ENCODE data around the gene DUSP5. TPM values are rescaled to one million over a fixed set of nuclear protein-coding genes. Genes with fewer than 3 reads are reported as not detected.
"Not testable (repeated sequence)": the region's sequence is repeated elsewhere in the genome, so short reads cannot be mapped to it uniquely, and the experiment has no call there.

The DUSP5 gene
- total and polyA plus RNA-seq, 5 donors from 2014 or later = 1.3 to 142 (median 3.1) TPM

DNA sequence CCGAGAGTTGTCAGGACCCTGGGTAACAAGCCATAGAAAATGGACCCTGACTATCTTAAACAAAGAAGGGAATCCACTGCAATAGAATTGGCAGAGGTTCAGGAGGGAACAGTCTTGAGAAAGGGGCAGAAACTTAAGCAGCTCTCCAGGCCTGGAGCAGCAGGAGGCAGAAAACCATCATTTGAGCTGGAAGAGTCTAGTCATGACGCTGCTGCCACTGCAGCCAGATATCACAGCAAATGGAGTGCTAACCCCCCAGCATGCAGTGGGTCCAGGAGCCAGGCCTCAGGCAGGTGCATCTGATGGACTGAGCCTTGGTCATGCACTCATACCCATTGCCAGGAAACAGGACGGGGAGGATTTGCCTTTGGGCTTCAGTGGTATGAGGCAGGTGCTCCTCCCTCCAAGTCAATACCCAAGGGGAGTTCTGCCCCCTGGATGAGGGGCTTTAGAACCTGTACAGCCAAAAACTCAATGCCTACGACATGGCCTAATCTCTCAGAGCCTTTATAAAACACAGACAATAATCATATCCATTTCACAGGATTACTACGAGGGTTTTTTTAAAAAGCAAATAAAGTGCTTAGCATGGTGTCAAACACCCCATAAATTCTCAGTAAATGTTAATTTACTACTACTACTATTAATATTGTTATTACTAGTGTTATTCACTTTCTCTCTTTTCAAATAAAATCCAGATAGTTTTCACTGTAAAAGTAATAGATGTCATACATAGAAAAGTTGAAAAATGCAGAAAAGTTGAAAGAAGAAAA, 30.7 kb downstream of the DUSP5 start:
- Mint-ChIP-seq H3K9me3 (no peaks in the 10 kb centered on the region), H3K27me3 (peaks cover 6% of the 10 kb centered on the region), H3K27ac (peak overlapping the region in 2 of 3 donors; percentile 15 to 32), H3K4me3 (peak overlapping the region in 2 of 4 donors; percentile 19 to 44), H3K4me1 (peaks cover 12 to 28% (median 18%) of the 10 kb centered on the region in 4 donors), H3K36me3 (no peaks in the 10 kb centered on the region)
- DNase-seq (no peak), ATAC-seq (ENCODE audit: low read depth in 2 of 2) (no peak)
- peaks cover 22% of the 10 kb centered on the region for H3K4me1 ChIP-seq (ENCODE audit: control insufficient read depth, insufficient read depth, low read length, poor library complexity, severe bottlenecking)
- H3K4me3 ChIP-seq (ENCODE audit: low read depth, low read length) = no peak overlapping the region
- no peaks in the 10 kb centered on the region for H3K36me3 ChIP-seq (ENCODE audit: control insufficient read depth, insufficient read depth, low read length)
- H3K9me3 ChIP-seq (ENCODE audit: control insufficient read depth in 2 of 2, low read length in 2 of 2) = no peaks in the 10 kb centered on the region
- H3K27me3 ChIP-seq (ENCODE audit: control insufficient read depth, insufficient read depth, low read length) = no peaks in the 10 kb centered on the region
- no peak overlapping the region for H3K27ac ChIP-seq (ENCODE audit: insufficient read depth, low read length, poor library complexity, severe bottlenecking)

DNA sequence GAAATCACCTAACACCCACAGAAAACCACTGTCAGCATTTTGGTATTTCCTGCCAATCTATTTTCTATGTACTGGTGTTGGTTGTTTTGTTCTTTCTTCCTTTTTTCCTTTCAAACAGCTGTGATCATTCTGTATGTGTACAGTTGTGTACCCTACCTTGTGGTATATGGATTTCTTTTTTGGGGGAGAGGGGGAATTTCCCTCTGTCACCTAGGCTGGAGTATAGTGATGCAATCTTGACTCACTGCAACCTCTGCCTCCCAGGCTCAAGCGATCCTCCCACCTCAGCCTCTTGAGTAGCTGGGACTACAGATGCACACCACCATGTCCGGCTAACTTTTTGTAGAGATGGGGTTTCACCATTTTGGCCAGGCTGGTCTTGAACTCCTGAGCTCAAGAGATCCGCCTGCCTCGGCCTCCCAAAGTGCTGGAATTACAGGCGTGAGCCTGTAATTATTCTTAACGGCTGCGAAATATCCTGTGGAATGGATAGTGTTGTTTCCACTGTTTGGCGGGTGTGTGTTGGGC, 31.4 kb downstream of the DUSP5 start:
- peaks cover 22% of the 10 kb centered on the region for H3K4me1 ChIP-seq (ENCODE audit: control insufficient read depth, insufficient read depth, low read length, poor library complexity, severe bottlenecking)
- Mint-ChIP-seq H3K4me3 (peak overlapping the region in 3 of 4 donors; percentile 19 to 46 (median 44)), H3K4me1 (peaks cover 11 to 28% (median 16%) of the 10 kb centered on the region in 4 donors), H3K27ac (peak overlapping the region in 2 of 3 donors; percentile 15 to 69)
- not testable (repeated sequence) for H3K9me3 Mint-ChIP-seq; H3K27me3 Mint-ChIP-seq; H3K9me3 ChIP-seq (ENCODE audit: control insufficient read depth in 2 of 2, low read length in 2 of 2); H3K36me3 Mint-ChIP-seq; H3K4me3 ChIP-seq (ENCODE audit: low read depth, low read length); H3K27me3 ChIP-seq (ENCODE audit: control insufficient read depth, insufficient read depth, low read length); H3K36me3 ChIP-seq (ENCODE audit: control insufficient read depth, insufficient read depth, low read length); H3K27ac ChIP-seq (ENCODE audit: insufficient read depth, low read length, poor library complexity, severe bottlenecking)
- peak in 1 of 2 donors; percentile 42 for ATAC-seq (ENCODE audit: low read depth in 2 of 2)
- peak in 1 of 3 donors; percentile 54 for DNase-seq

DNA sequence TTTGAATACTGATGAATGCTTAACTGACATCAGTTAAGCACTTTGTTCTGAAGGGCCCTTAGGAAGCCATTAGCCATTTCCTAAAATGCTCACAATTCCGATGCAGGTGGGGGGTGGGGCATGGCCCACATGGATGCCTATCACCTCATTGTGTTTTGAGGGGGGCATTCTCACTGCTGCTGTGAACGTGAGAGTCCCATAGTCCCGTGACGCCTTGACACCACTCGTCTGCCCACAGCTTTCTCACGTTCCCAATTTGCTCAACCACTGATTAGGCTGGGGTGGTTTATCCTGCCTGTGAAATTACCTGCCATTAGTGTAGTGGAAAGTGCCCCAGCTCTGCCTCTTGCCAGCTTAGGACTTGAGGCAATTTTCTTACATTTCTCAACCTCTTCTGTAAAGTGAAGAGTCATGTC, 31.9 kb downstream of the DUSP5 start:
- Mint-ChIP-seq H3K27me3 (peaks cover 9% of the 10 kb centered on the region), H3K4me3 (peak overlapping the region in 3 of 4 donors; percentile 11 to 49 (median 19)), H3K27ac (peak overlapping the region in 1 of 3 donors; percentile 69), H3K9me3 (no peaks in the 10 kb centered on the region), H3K4me1 (peaks cover 13 to 31% (median 21%) of the 10 kb centered on the region in 4 donors), H3K36me3 (no peaks in the 10 kb centered on the region)
- H3K4me3 ChIP-seq (ENCODE audit: low read depth, low read length) = peak overlapping the region; percentile 40
- DNase-seq = no peak
- peaks cover 22% of the 10 kb centered on the region for H3K4me1 ChIP-seq (ENCODE audit: control insufficient read depth, insufficient read depth, low read length, poor library complexity, severe bottlenecking)
- H3K27me3 ChIP-seq (ENCODE audit: control insufficient read depth, insufficient read depth, low read length) = no peaks in the 10 kb centered on the region
- no peak for ATAC-seq (ENCODE audit: low read depth in 2 of 2)
- no peaks in the 10 kb centered on the region for H3K36me3 ChIP-seq (ENCODE audit: control insufficient read depth, insufficient read depth, low read length)
- H3K27ac ChIP-seq (ENCODE audit: insufficient read depth, low read length, poor library complexity, severe bottlenecking) = no peak overlapping the region
- no peaks in the 10 kb centered on the region for H3K9me3 ChIP-seq (ENCODE audit: control insufficient read depth in 2 of 2, low read length in 2 of 2)

DNA sequence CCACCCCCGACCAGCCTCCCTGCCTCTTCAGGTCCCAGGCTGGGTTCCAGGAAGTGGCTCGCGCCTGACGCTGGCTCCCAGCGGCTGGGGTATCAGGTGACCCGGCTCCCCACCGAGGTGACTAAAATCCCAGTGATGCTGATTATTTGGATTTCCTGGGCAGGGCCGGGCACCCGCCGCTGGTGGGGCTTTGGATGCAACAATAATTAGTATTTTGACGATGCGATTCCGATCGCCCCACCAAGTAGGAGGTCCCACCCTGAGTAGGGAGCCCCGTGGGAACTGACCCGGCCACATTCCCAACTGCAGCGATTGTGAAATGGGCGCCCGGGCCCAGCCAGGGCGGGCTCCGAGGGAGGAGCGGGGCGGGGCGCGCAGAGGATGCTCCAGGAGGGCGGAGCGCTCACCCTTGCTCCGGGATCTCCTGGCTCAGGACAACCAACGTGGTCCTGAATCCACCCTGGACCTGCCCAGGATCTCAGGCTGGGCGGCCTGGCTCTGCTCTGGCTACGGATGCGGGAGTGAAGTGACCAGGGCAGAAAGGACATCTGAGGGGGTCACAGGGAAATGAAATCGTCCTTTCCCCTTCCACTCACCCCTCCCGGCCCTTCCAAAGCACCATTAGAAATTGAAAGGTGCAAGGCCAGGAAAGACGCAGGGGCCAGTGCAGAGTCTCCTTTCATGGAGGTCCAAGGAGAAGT, 32.6 kb downstream of the DUSP5 start:
- no peak for DNase-seq
- Mint-ChIP-seq H3K36me3 (no peaks in the 10 kb centered on the region), H3K4me1 (peaks cover 14 to 33% (median 23%) of the 10 kb centered on the region in 4 donors), H3K9me3 (peaks cover 0 to 2% (median 0%) of the 10 kb centered on the region in 7 donors), H3K27ac (peak overlapping the region in 1 of 3 donors; percentile 32), H3K27me3 (peaks cover 11% of the 10 kb centered on the region), H3K4me3 (peak overlapping the region in 2 of 4 donors; percentile 7 to 29)
- H3K9me3 ChIP-seq (ENCODE audit: control insufficient read depth in 2 of 2, low read length in 2 of 2) = no peaks in the 10 kb centered on the region
- no peak overlapping the region for H3K4me3 ChIP-seq (ENCODE audit: low read depth, low read length)
- no peak for ATAC-seq (ENCODE audit: low read depth in 2 of 2)
- H3K4me1 ChIP-seq (ENCODE audit: control insufficient read depth, insufficient read depth, low read length, poor library complexity, severe bottlenecking) = peaks cover 22% of the 10 kb centered on the region
- no peaks in the 10 kb centered on the region for H3K36me3 ChIP-seq (ENCODE audit: control insufficient read depth, insufficient read depth, low read length)
- H3K27ac ChIP-seq (ENCODE audit: insufficient read depth, low read length, poor library complexity, severe bottlenecking) = no peak overlapping the region
- H3K27me3 ChIP-seq (ENCODE audit: control insufficient read depth, insufficient read depth, low read length) = no peaks in the 10 kb centered on the region

DNA sequence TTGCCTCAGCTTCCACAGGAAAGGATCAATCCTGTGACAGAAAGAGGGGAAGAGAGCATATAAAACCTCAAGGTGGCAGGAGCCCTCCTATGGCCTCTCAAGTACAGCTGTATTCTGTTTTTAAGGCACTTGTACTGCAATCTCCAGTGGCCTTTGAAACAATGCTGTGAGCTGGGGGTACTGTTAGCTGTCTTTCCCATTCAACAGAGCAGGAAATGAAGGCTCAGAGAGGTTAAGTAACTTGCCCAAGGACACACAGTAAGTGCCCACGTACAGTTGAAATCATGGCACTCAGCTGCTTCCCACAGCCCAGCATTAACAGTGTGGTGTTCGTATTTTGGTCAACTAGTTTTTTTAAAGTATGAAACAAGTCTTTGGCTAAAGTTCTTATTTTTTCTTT, 34.0 kb downstream of the DUSP5 start:
- peaks cover 18 to 44% (median 32%) of the 10 kb centered on the region in 4 donors for H3K4me1 Mint-ChIP-seq
- DNase-seq = no peak
- H3K36me3 Mint-ChIP-seq = no peaks in the 10 kb centered on the region

DNA sequence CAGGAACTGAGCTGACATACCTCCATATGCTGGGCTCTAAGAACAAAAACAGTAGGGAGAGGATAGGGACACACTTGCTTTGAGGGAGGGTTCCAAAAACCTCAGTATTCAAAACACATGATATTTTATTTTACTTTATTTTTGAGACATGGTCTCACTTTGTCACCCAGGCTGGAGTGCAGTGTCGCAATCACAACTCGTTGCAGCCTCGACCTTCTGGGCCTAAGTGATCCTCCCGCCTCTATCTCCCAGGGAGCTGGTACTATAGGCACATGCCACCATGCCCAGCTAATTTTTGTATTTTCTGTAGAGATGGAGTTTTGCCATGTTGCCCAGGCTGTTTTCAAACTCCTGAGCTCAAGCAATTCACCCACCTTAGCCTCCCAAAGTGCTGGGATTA, 34.9 kb downstream of the DUSP5 start:
- H3K27me3 Mint-ChIP-seq = peaks cover 26% of the 10 kb centered on the region
- not testable (repeated sequence) for H3K27ac ChIP-seq (ENCODE audit: insufficient read depth, low read length, poor library complexity, severe bottlenecking); H3K36me3 Mint-ChIP-seq; DNase-seq; H3K4me3 Mint-ChIP-seq; H3K36me3 ChIP-seq (ENCODE audit: control insufficient read depth, insufficient read depth, low read length); H3K27ac Mint-ChIP-seq; H3K9me3 Mint-ChIP-seq; H3K27me3 ChIP-seq (ENCODE audit: control insufficient read depth, insufficient read depth, low read length); H3K4me3 ChIP-seq (ENCODE audit: low read depth, low read length); H3K9me3 ChIP-seq (ENCODE audit: control insufficient read depth in 2 of 2, low read length in 2 of 2); ATAC-seq (ENCODE audit: low read depth in 2 of 2)
- peaks cover 33% of the 10 kb centered on the region for H3K4me1 ChIP-seq (ENCODE audit: control insufficient read depth, insufficient read depth, low read length, poor library complexity, severe bottlenecking)
- H3K4me1 Mint-ChIP-seq = peaks cover 18 to 44% (median 30%) of the 10 kb centered on the region in 4 donors

More for the DNA sequence above, 34.0 kb downstream of the DUSP5 start:
- H3K27ac ChIP-seq (ENCODE audit: insufficient read depth, low read length, poor library complexity, severe bottlenecking) = no peak overlapping the region
- H3K9me3 Mint-ChIP-seq = peaks cover 0 to 2% (median 0%) of the 10 kb centered on the region in 7 donors
- no peaks in the 10 kb centered on the region for H3K36me3 ChIP-seq (ENCODE audit: control insufficient read depth, insufficient read depth, low read length)
- no peak overlapping the region for H3K4me3 ChIP-seq (ENCODE audit: low read depth, low read length)
- peaks cover 21% of the 10 kb centered on the region for H3K27me3 Mint-ChIP-seq
- peaks cover 33% of the 10 kb centered on the region for H3K4me1 ChIP-seq (ENCODE audit: control insufficient read depth, insufficient read depth, low read length, poor library complexity, severe bottlenecking)
- ATAC-seq (ENCODE audit: low read depth in 2 of 2) = no peak
- no peaks in the 10 kb centered on the region for H3K27me3 ChIP-seq (ENCODE audit: control insufficient read depth, insufficient read depth, low read length)
- H3K4me3 Mint-ChIP-seq = no peak overlapping the region
- no peak overlapping the region for H3K27ac Mint-ChIP-seq
- H3K9me3 ChIP-seq (ENCODE audit: control insufficient read depth in 2 of 2, low read length in 2 of 2) = no peaks in the 10 kb centered on the region

DNA sequence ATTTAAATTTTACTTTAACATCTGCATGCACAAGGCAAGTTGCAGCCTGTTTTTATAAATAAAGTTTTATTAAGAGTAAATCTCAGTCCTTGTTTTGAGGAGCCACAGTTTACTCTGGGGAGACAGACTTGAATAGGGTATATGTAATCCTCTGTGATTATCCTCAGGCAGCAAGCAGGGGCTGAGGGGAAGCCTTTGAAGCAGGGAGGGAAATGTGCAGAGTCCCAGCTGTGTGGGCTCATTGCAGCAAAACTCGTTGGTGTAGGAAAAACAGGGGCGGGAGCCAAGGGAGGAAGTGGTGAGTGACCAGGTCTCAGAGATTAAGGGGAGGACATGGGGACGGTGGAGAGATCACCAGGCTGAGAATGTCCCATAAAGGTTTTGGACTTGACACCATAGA, 35.4 kb downstream of the DUSP5 start:
- Histone ChIP-seq H3K36me3 (ENCODE audit: control insufficient read depth, insufficient read depth, low read length) (no peaks in the 10 kb centered on the region), H3K27me3 (ENCODE audit: control insufficient read depth, insufficient read depth, low read length) (no peaks in the 10 kb centered on the region), H3K4me1 (ENCODE audit: control insufficient read depth, insufficient read depth, low read length, poor library complexity, severe bottlenecking) (peaks cover 33% of the 10 kb centered on the region), H3K4me3 (ENCODE audit: low read depth, low read length) (no peak overlapping the region), H3K27ac (ENCODE audit: insufficient read depth, low read length, poor library complexity, severe bottlenecking) (no peak overlapping the region), H3K9me3 (ENCODE audit: control insufficient read depth in 2 of 2, low read length in 2 of 2) (no peaks in the 10 kb centered on the region)
- Mint-ChIP-seq H3K36me3 (no peaks in the 10 kb centered on the region), H3K9me3 (peaks cover 0 to 2% (median 0%) of the 10 kb centered on the region in 7 donors), H3K27ac (no peak overlapping the region), H3K4me1 (peaks cover 14 to 40% (median 28%) of the 10 kb centered on the region in 4 donors), H3K27me3 (peaks cover 28% of the 10 kb centered on the region), H3K4me3 (no peak overlapping the region)
- no peak for DNase-seq
- no peak for ATAC-seq (ENCODE audit: low read depth in 2 of 2)

Data from CD4-positive, CD25-positive, alpha-beta regulatory T cell (primary cell).